Stomach (tissue), 9 donors: Measurements from ENCODE around the gene CEP20. TPM values are rescaled to one million over a fixed set of nuclear protein-coding genes. Genes with fewer than 3 reads are reported as not detected.

Experiments
- DNase-seq, 2 donors: peaks; one replicate each; pipeline versions ENCODE4 v3.0.0 to v3.0.0-alpha.2; 2013 to 2019
- H3K27ac ChIP-seq, 5 donors: fragments of 200-600 bp in 4 of 5; sonication (generic) in 4 of 5; one replicate each; pipeline ENCODE4 v1.5.1; 2013 to 2019; ENCODE audit warnings: mild to moderate bottlenecking in 1 of 5, moderate library complexity in 1 of 5
- H3K27me3 ChIP-seq, 3 donors: fragments of 200-600 bp; sonication (generic); one replicate each; pipeline ENCODE4 v1.5.1; 2017 to 2019; ENCODE audit warnings: mixed run types in 1 of 3
- H3K36me3 ChIP-seq, 4 donors: fragments of 200-600 bp; sonication (generic); 1 replicate in 3 of 4; 2 replicates in 1 of 4; pipeline ENCODE4 v1.5.1; 2016 to 2019
- H3K4me1 ChIP-seq, 4 donors: fragments of 200-600 bp; sonication (generic); one replicate each; pipeline ENCODE4 v1.5.1; 2016 to 2019
- H3K4me3 ChIP-seq, 4 donors: fragments of 200-600 bp; sonication (generic) in 3 of 4; one replicate each; pipeline ENCODE4 v1.5.1; 2016 to 2019; ENCODE audit warnings: mild to moderate bottlenecking in 1 of 4
- H3K9me3 ChIP-seq, 4 donors: fragments of 200-600 bp; sonication (generic); one replicate each; pipeline ENCODE4 v1.5.1; 2016 to 2019
- CTCF ChIP-seq, 7 experiments: fragments of 450-650 bp in 4 of 7; fragments of 200-600 bp in 3 of 7; sonication (generic) in 3 of 7; IDR thresholded peaks; one replicate each; pipeline ENCODE4 v1.5.1; 2016 to 2019; ENCODE audit warnings: antibody characterized with exemption in 7 of 7, control low read depth in 2 of 7, mild to moderate bottlenecking in 1 of 7
- EP300 ChIP-seq: sonication (generic); formaldehyde crosslinking; IDR thresholded peaks from one replicate; pipeline ENCODE4 v1.6.1; 2017; ENCODE audit warnings: antibody characterized with exemption
- POLR2A ChIP-seq, 4 donors: fragments of 450-650 bp; IDR thresholded peaks; one replicate each; pipeline ENCODE4 v1.6.1; 2016; ENCODE audit warnings: antibody characterized with exemption in 4 of 4, control low read depth in 2 of 4, mild to moderate bottlenecking in 1 of 4, moderate library complexity in 1 of 4
- POLR2AphosphoS5 ChIP-seq, 3 donors: sonication (generic); formaldehyde crosslinking; IDR thresholded peaks; one replicate each; pipeline ENCODE4 v1.6.1; 2016; ENCODE audit warnings: antibody characterized with exemption in 3 of 3
- WGBS, 5 donors: extraction: QIAGEN DNeasy Blood & Tissue Kit in 3 of 5; methylation state at CpG; one replicate each; pipeline versions ENCODE4 v1.1.5 to v1.1.7; 2013 to 2018; 5-methylcytosine and 5-hydroxymethylcytosine counted together
- intact Hi-C: fragments of 100-400 bp; cut with DNase I; formaldehyde crosslinking; loops from one replicate; pipeline ENCODE4 v1.15.1; 2023; ENCODE audit warnings: low total_unique reads
- polyA plus RNA-seq, 3 donors: library from polyadenylated mRNA; stranded (reverse); fragments of 200-250 nt; gene quantifications; one replicate each; pipeline ENCODE4 v1.2.3, GENCODE V29; 2013
- total RNA-seq, 5 donors: library from RNA; depleted of rRNA; stranded (reverse); fragments of >200 nt; gene quantifications; one replicate each; pipeline versions ENCODE4 v1.1.0 to v1.2.3, GENCODE V29; 2014 to 2016
- donor health status: healthy with polysubstance abuse.
- donor health status: Bipolar disorder and iron deficiency.
- donor health status: healthy.

Gene CEP20
- total and polyA plus RNA-seq, 8 donors, result 7.0 to 40.0 (median 17.8) TPM

- H3K36me3 ChIP-seq, result no peaks in the 10 kb centered on the region
- H3K27me3 ChIP-seq, result no peaks in the 10 kb centered on the region
- WGBS, 5 donors, result 70 to 87% (median 84%) methylated on average over 11 of the region's 11 CpGs
- no peaks in the 10 kb centered on the region for H3K9me3 ChIP-seq
- H3K4me3 ChIP-seq, result no peak overlapping the region
- no peak for DNase-seq
- peaks cover 7 to 66% (median 28%) of the 10 kb centered on the region in 4 donors for H3K4me1 ChIP-seq
- peak overlapping the region in 4 of 5 donors; percentile 58 to 86 (median 76) for H3K27ac ChIP-seq
- intact Hi-C loops, result no loop called here
- TF ChIP-seq CTCF (IDR thresholded peaks at IDR 0.05), result no peak
- TF ChIP-seq POLR2AphosphoS5 (IDR thresholded peaks at IDR 0.05), result no peak
- no peak for TF ChIP-seq POLR2A (IDR thresholded peaks at IDR 0.05)
- TF ChIP-seq EP300, result no peak
Observed at GRCh38 chr16:15827709-15828343, 60.6 kb downstream of the CEP20 start.

GRCh38 chr16:15827299-15827698, 61.1 kb downstream of the CEP20 start:
- Histone ChIP-seq H3K36me3 (no peaks in the 10 kb centered on the region), H3K4me3 (no peak overlapping the region), H3K27me3 (no peaks in the 10 kb centered on the region), H3K9me3 (no peaks in the 10 kb centered on the region), H3K27ac (peak overlapping the region in 4 of 5 donors; percentile 58 to 86 (median 76)), H3K4me1 (peaks cover 7 to 69% (median 32%) of the 10 kb centered on the region in 4 donors)
- WGBS, 5 donors, result 82 to 93% (median 85%) methylated on average over 7 of the region's 7 CpGs
- TF ChIP-seq POLR2AphosphoS5 (IDR thresholded peaks at IDR 0.05) (no peak), CTCF (IDR thresholded peaks at IDR 0.05) (no peak), POLR2A (IDR thresholded peaks at IDR 0.05) (no peak), EP300 (no peak)
- DNase-seq, result no peak
- intact Hi-C loops, result no loop called here

GRCh38 chr16:15825750-15826305, 62.6 kb downstream of the CEP20 start:
- H3K4me1 ChIP-seq, result peaks cover 7 to 73% (median 34%) of the 10 kb centered on the region in 4 donors
- no peak overlapping the region for H3K4me3 ChIP-seq
- no peaks in the 10 kb centered on the region for H3K36me3 ChIP-seq
- no peak for DNase-seq
- H3K9me3 ChIP-seq, result no peaks in the 10 kb centered on the region
- H3K27ac ChIP-seq, result peak overlapping the region in 4 of 5 donors; percentile 14 to 86 (median 73)
- 60 to 79% (median 71%) methylated on average over 9 of the region's 9 CpGs for WGBS, 5 donors
- H3K27me3 ChIP-seq, result no peaks in the 10 kb centered on the region
- intact Hi-C loops, result no loop called here
- no peak for TF ChIP-seq POLR2AphosphoS5 (IDR thresholded peaks at IDR 0.05)
- TF ChIP-seq EP300, result no peak
- TF ChIP-seq POLR2A (IDR thresholded peaks at IDR 0.05), result no peak
- no peak for TF ChIP-seq CTCF (IDR thresholded peaks at IDR 0.05)

- TF ChIP-seq POLR2AphosphoS5 (IDR thresholded peaks at IDR 0.05), result peak in 2 of 3 donors; percentile 41 to 82
- no peak for TF ChIP-seq POLR2A (IDR thresholded peaks at IDR 0.05)
- Histone ChIP-seq H3K27ac (peak overlapping the region in 3 of 5 donors; percentile 59 to 86 (median 69)), H3K4me3 (no peak overlapping the region), H3K9me3 (no peaks in the 10 kb centered on the region), H3K27me3 (no peaks in the 10 kb centered on the region), H3K36me3 (peaks cover 0 to 12% (median 0%) of the 10 kb centered on the region in 4 donors), H3K4me1 (peaks cover 7 to 54% (median 27%) of the 10 kb centered on the region in 4 donors)
- peak; percentile 49 to 68 for DNase-seq
- WGBS, 5 donors, result 45 to 67% (median 56%) methylated on average over 17 of the region's 17 CpGs
- intact Hi-C loops, result no loop called here
Observed at GRCh38 chr16:15822957-15823356, 65.4 kb downstream of the CEP20 start.
